OCI-M2 (cell line): ENCODE data around the gene KLF7.

Source experiments
- DNase-seq: peaks from one replicate; lab custom pipeline; 2025; ENCODE audit not compliant: unreplicated experiment; lab: John Stamatoyannopoulos, UW

Gene KLF7

DNA sequence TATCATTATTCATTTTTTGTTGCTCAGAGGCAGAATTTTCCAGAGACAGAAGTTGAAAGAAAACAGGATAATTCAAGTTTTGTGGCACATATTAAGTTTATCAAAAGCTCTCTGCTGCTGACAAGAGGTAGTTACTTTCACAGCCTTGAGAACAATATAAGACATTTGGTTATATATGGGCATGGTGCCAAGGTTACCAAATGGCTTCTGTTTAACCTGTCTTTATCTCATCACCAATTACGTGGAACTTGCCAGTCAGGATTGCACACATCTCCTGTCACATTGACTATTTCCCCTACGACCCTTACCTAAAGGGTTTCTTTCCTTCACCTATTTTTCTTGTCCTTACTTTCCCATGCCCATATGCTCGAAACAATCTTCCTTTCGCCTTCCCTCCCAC, 35.9 kb downstream of the KLF7 start:
- DNase-seq, result no peak

DNA sequence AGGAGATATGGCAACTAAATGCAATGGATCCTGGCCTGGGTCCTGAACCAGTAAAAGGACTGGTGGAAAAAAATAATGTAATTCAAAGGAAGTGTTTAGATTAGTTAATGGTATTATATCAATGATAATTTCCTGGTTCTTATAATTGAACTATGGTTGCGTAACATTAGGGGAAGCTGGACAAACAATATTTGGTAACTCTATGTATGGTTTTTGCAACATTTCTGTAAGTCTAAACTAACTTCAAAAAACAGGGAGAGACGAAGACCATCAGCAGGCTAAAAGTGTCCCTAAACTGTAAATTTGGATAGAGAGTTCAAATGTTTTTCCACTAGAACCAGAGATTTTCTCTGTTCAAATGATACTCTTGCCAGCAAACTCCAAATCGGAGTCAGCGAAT, 36.9 kb downstream of the KLF7 start:
- DNase-seq, result no peak

GRCh38 chr2:207126724-207127308, 38.9 kb downstream of the KLF7 start:
- DNase-seq, result no peak

DNA sequence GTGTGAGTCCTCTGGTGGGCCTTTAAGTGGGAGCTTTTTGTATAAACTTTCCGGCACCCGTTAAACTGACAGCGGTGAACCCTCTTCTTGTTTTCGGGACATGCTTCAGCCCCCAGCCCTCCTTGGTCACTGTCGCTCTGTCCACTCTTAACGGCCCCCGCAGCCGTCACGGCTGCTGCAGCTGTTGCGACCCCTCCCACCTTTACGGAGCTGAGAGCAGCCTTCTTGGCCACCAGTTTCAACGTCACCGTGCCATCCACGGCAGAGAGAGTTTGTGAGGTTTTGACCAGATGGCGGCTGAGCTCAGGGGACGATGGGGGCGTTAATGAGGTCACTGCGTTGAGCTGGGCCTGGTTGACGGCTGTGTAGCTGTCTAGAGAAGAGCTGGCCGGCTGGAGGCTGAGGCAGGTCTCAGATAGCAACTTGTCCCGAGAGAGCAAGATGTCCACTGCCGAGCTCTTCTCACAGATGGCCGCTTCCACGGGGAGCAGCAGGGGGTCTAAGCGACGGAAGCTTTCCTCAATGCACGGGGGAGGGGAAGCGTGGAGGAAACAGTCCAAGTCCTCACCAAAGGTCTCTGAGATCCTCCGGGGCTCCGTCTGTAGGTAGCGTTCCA, 41.9 kb downstream of the KLF7 start:
- no peak for DNase-seq

DNA sequence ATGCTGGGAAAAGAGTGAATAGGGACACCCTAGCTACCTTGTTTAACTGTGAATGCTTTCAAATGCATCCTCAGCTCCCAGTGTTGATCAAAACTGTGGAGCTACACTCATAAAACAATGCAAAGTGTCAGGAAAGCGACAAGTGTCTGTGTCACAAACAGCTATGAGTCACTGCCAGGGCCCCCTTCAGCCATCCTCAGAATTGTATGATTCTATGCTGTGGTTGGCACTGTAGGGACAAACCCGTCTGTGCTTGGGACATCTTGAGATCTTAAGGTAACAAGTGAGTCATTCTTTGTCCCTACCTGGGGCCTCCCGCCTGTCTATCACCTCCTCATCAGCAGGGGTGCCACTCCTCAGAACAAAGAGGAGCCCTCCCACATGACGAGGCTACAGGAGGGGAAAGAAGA, 42.4 kb downstream of the KLF7 start:
- no peak for DNase-seq

GRCh38 chr2:207122651-207123334, 43.0 kb downstream of the KLF7 start:
- DNase-seq, result no peak

DNA sequence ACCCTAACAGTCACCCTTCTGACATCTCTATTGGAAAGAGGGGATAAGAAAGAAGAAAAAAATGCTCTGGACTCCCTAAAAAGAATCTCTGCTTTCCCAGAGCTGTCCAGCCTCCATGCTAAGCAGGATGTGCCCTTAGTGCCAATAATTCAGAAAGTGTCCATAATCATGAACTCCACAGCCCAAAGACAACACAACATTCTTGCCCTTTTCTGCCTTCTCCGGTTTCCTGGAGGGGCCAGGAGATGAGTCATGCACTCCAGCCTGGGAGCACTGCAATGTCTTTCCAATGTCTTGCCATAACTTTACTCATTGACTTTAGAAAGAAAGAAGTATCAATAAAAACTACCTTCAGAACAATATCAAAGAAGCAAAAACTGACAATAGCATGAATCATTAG, 44.0 kb downstream of the KLF7 start:
- DNase-seq, result no peak

DNA sequence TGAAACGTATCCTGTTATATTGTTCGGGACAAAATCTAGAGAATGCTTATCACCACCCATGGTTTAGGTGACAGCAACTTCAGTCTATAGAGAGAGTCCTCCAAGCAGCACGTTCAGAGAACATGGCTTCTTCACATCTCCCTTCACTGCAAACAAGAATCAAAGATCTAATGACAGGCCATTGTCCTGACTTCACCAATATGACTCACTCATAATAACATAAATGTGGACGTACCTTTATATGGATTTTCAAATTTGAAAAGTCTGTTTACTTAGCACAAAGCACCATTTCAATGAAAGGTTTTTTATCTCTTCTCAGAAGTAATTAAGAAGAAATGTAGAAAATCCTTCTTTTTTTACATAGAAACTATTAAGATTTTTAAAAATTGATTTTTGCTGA, 46.7 kb downstream of the KLF7 start:
- no peak for DNase-seq

- DNase-seq, result no peak
Observed at GRCh38 chr2:207117668-207118067, 48.1 kb downstream of the KLF7 start.

GRCh38 chr2:207115715-207116364, 49.9 kb downstream of the KLF7 start:
- DNase-seq, result no peak

DNA sequence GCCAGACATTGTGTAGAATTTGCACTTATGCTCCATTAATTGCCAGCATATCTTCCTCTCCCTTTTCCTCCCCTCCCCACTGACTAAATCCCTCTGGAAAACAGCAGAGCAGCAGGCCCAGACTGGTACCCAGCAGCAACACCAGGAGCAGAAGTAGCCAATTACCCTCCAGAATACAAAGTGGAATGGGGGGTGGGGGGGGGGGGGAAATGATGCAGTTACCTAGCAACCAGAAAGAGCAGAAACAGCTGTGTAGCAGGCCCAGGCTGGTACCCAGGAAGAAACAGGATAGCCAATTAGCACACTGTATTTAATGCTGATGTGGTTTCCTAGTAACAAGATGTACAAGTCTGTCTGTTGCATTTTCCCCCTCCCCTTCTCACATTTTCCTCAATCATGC, 52.3 kb downstream of the KLF7 start:
- no peak for DNase-seq

GRCh38 chr2:207112785-207113184, 53.0 kb downstream of the KLF7 start:
- no peak for DNase-seq

DNA sequence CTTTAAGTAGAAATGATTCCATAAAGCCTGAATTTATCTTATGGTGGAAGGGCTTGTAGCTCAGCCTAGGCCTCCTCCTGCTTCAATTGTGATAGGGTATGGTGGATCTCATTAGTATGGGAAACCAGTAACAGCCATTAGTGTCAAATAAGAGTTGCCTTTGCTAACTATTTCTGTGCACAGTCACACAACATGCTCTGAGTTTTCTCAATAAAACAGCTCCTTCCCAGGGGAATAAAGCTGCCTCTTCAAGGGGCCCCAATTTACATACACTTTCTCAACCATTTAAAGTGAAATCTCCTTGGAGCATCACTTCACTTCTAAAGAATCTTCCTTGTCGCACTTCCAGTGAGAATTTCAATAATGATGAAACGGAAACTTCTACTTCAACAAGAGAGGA, 53.4 kb downstream of the KLF7 start:
- no peak for DNase-seq

- no peak for DNase-seq
Observed at GRCh38 chr2:207111757-207112156, 54.0 kb downstream of the KLF7 start.

GRCh38 chr2:207110715-207111114, 55.0 kb downstream of the KLF7 start:
- DNase-seq, result no peak

GRCh38 chr2:207110310-207110709, 55.4 kb downstream of the KLF7 start:
- DNase-seq, result no peak

GRCh38 chr2:207109768-207110167, 56.0 kb downstream of the KLF7 start:
- no peak for DNase-seq

DNA sequence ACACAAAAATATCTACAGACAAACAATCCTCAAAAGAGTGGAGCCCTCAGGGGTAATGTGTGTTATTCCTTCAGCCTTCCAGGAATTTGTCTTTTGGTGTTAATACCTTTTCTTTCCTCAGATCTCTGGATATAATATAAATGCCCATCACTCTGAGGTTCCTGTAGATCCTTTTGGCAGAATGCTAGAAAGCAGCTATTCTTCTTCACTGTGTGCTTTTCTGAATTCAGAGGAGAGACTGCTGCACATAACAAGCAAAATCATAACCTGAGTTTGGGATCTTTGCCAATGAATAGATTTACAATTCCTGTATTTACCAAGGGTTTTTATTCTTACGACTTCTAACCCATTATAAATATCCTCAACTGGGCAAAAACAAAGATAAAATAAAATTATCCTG, 57.3 kb downstream of the KLF7 start:
- no peak for DNase-seq

DNA sequence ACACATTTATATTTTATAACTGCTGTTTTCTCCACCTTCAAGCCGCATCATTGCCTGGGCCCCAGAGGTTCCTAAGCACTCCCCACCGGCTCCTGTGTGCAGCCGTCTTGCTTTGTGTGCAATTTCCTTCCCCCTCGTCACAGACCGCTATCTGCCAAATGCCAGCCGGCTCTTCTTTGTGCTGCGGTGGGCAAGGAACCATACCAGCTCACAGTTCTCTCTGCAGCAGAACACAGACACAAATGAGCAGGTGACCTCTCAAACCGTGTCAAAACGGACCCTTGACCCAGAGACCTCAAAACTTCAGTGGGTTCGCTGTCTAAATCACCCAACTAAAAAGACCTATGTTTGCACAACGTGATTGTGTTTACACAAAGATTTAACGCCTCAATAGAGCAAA, 58.2 kb downstream of the KLF7 start:
- no peak for DNase-seq

- DNase-seq, result no peak
Observed at GRCh38 chr2:207107131-207107530, 58.6 kb downstream of the KLF7 start.

DNA sequence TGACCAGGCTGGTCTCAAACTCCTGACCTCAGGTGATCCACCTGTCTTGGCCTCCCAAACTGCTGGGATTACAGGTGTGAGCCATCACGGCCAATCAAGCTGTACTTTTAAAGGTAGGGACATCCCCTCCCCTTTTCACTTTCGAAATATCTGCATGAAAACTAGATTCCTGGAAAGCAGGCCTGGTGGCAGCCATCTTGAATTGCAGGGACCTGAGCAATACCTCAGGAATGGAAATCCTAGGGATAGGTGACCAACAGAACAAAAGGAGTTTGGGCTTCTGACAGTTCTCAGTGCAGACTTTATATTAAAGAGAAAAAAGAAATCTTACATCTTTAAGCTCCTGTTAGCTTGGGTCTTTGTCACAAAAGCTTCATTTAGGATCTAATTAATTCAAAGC, 62.6 kb downstream of the KLF7 start:
- DNase-seq, result no peak

DNA sequence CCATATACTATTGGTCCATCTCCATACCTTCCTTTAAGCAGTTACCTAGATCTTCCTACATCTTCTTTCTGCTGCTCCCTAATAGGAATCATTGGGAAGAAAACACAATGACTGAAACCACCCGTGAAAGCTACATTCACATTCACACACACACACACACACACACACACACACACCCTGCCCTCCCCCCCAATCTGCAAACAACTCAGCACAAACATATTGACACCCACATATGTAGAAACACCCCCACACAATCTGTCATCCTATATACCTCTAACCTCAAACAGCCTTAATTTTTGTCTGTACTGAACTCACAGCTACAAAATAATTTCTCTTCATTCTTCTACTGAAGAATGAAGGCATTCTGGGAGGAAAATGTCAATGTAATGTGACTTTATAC, 63.8 kb downstream of the KLF7 start:
- no peak for DNase-seq
